ENCODE measurements around the gene POM121.
"Not testable (repeated sequence)": the region's sequence is repeated elsewhere in the genome, so short reads cannot be mapped to it uniquely, and the experiment has no call there.

GRCh38 chr7:72997447-72997846 is 72.6 kb downstream of the POM121 start:
- TF ChIP-seq POLR2A, POLR2AphosphoS5, EP300 (IDR thresholded peaks at IDR 0.05): not testable (repeated sequence)
- TF ChIP-seq, protein P1, sequence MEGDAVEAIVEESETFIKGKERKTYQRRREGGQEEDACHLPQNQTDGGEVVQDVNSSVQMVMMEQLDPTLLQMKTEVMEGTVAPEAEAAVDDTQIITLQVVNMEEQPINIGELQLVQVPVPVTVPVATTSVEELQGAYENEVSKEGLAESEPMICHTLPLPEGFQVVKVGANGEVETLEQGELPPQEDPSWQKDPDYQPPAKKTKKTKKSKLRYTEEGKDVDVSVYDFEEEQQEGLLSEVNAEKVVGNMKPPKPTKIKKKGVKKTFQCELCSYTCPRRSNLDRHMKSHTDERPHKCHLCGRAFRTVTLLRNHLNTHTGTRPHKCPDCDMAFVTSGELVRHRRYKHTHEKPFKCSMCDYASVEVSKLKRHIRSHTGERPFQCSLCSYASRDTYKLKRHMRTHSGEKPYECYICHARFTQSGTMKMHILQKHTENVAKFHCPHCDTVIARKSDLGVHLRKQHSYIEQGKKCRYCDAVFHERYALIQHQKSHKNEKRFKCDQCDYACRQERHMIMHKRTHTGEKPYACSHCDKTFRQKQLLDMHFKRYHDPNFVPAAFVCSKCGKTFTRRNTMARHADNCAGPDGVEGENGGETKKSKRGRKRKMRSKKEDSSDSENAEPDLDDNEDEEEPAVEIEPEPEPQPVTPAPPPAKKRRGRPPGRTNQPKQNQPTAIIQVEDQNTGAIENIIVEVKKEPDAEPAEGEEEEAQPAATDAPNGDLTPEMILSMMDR (IDR thresholded peaks at IDR 0.05) = not testable (repeated sequence)

All from upper lobe of left lung (tissue), 4 donors.